Caco-2 (cell line): ENCODE data around the gene FAM114A1. TPM values are rescaled to one million over a fixed set of nuclear protein-coding genes. Genes with fewer than 3 reads are reported as not detected.

ENCODE experiments used
- BruUV-seq: library from RNA; stranded (reverse); fragments of 400-500 nt; replicated peaks from 2 replicates; lab custom pipeline; 2021; lab: Mats Ljungman, UMichigan
- CTCF ChIA-PET: fragments of 300-600 bp; sonication (Branson Sonifier 250); formaldehyde crosslinking; loops from one replicate; lab custom pipeline; 2022; ENCODE audit warnings: antibody characterized with exemption; lab: Charles Lee
- POLR2A ChIA-PET: fragments of 300-600 bp; sonication (Branson Sonifier 250); formaldehyde crosslinking; loops from one replicate; lab custom pipeline; 2022; ENCODE audit warnings: antibody characterized with exemption; lab: Charles Lee
- DNase-seq, 2 experiments: peaks; one replicate each; pipeline versions ENCODE4 v3.0.0 to v3.0.0-alpha.2; 2020 to 2022
- H3K27me3 ChIP-seq: replicated peaks from 2 replicates; pipeline ENCODE4 v1.6.0; 2011; ENCODE audit warnings: low read length; ENCODE audit not compliant: control insufficient read depth, insufficient read depth
- H3K36me3 ChIP-seq: 2 replicates; pipeline ENCODE4 v1.5.1; 2011; ENCODE audit warnings: low read length; ENCODE audit not compliant: control insufficient read depth, insufficient read depth
- H3K4me1 ChIP-seq: fragments of 250-450 bp; sonication (Bioruptor Pico); 2 replicates; pipeline ENCODE4 v1.5.1; 2020; ENCODE audit warnings: mild to moderate bottlenecking
- H3K4me3 ChIP-seq: 2 replicates; pipeline ENCODE4 v1.5.1; 2011; ENCODE audit warnings: low read depth, mild to moderate bottlenecking, control low read depth, low read length
- H3K9me3 ChIP-seq: fragments of 250-450 bp; sonication (Bioruptor Pico); 2 replicates; pipeline ENCODE4 v1.5.1; 2020; ENCODE audit warnings: mild to moderate bottlenecking, moderate library complexity
- H3K27ac Mint-ChIP-seq: one replicate; pipeline ENCODE4 v1.8.0; 2022; ENCODE audit warnings: mixed read lengths; ENCODE audit not compliant: unreplicated experiment
- H3K27me3 Mint-ChIP-seq: one replicate; pipeline ENCODE4 v1.8.0; 2022; ENCODE audit warnings: mixed read lengths; ENCODE audit not compliant: insufficient read depth, unreplicated experiment
- H3K36me3 Mint-ChIP-seq: one replicate; pipeline ENCODE4 v1.8.0; 2022; ENCODE audit warnings: mild to moderate bottlenecking, mixed read lengths; ENCODE audit not compliant: insufficient read depth, unreplicated experiment
- H3K4me1 Mint-ChIP-seq: one replicate; pipeline ENCODE4 v1.8.0; 2022; ENCODE audit warnings: low read depth, mixed read lengths; ENCODE audit not compliant: unreplicated experiment
- H3K4me3 Mint-ChIP-seq: one replicate; pipeline ENCODE4 v1.8.0; 2022; ENCODE audit warnings: mild to moderate bottlenecking, moderate library complexity, mixed read lengths; ENCODE audit not compliant: unreplicated experiment
- H3K9me3 Mint-ChIP-seq: one replicate; pipeline ENCODE4 v1.8.0; 2022; ENCODE audit warnings: mixed read lengths; ENCODE audit not compliant: unreplicated experiment
- CTCF ChIP-seq, 2 experiments: fragments of 200-600 bp in 1 of 2; IDR thresholded peaks; 1 replicate in 1 of 2; 2 replicates in 1 of 2; pipeline versions ENCODE4 v1.5.1 to v1.8.0; 2011 to 2022; ENCODE audit warnings: antibody characterized with exemption in 1 of 2, control low read depth in 1 of 2, inconsistent platforms in 1 of 2, low read depth in 1 of 2, low read length in 1 of 2, mild to moderate bottlenecking in 1 of 2, moderate library complexity in 1 of 2; ENCODE audit not compliant: insufficient read depth in 1 of 2, severe bottlenecking in 1 of 2, unreplicated experiment in 1 of 2
- intact Hi-C: fragments of 100-400 bp; cut with micrococcal nuclease; formaldehyde crosslinking; loops from one replicate; pipeline ENCODE4 v1.10.0; 2022; ENCODE audit not compliant: unreplicated experiment
- total RNA-seq: library from RNA; stranded (reverse); gene quantifications from 2 replicates; pipeline ENCODE4 v1.2.3, GENCODE V29; 2022

Gene FAM114A1
- total RNA-seq, 1 experiment from 2014 or later, result 20.8 TPM

GRCh38 chr4:38943343-38943742, 75.7 kb downstream of the FAM114A1 start:
- no peak for TF ChIP-seq CTCF (IDR thresholded peaks at IDR 0.05; ENCODE audit: insufficient read depth in 1 of 2, low read depth in 1 of 2, low read length in 1 of 2, severe bottlenecking in 1 of 2, unreplicated experiment in 1 of 2)
- H3K4me3 Mint-ChIP-seq, result no peak overlapping the region
- Histone ChIP-seq H3K27me3 (no peaks in the 10 kb centered on the region), H3K4me3 (no peak overlapping the region), H3K9me3 (no peaks in the 10 kb centered on the region), H3K4me1 (no peaks in the 10 kb centered on the region), H3K36me3 (no peaks in the 10 kb centered on the region; the same call in 1 of the 2 replicates)
- no peaks in the 10 kb centered on the region for H3K9me3 Mint-ChIP-seq
- DNase-seq, result no peak
- intact Hi-C loops, result no loop called here
- ChIA-PET POLR2A (no interaction called here), CTCF (no interaction called here)
- H3K36me3 Mint-ChIP-seq, result no peaks in the 10 kb centered on the region
- no peaks in the 10 kb centered on the region for H3K27me3 Mint-ChIP-seq
- H3K27ac Mint-ChIP-seq, result no peak overlapping the region
- no peaks in the 10 kb centered on the region for H3K4me1 Mint-ChIP-seq
- no TSS peak for BruUV-seq

- Histone ChIP-seq H3K4me1 (no peaks in the 10 kb centered on the region), H3K27me3 (no peaks in the 10 kb centered on the region), H3K9me3 (no peaks in the 10 kb centered on the region), H3K36me3 (no peaks in the 10 kb centered on the region), H3K4me3 (no peak overlapping the region)
- Mint-ChIP-seq H3K36me3 (no peaks in the 10 kb centered on the region), H3K27me3 (no peaks in the 10 kb centered on the region), H3K27ac (no peak overlapping the region), H3K9me3 (no peaks in the 10 kb centered on the region), H3K4me1 (no peaks in the 10 kb centered on the region), H3K4me3 (no peak overlapping the region)
- BruUV-seq, result no TSS peak
- intact Hi-C loops, result no loop called here
- POLR2A ChIA-PET, result no interaction called here
- DNase-seq, result no peak
- no peak for TF ChIP-seq CTCF (IDR thresholded peaks at IDR 0.05; ENCODE audit: insufficient read depth in 1 of 2, low read depth in 1 of 2, low read length in 1 of 2, severe bottlenecking in 1 of 2, unreplicated experiment in 1 of 2)
- CTCF ChIA-PET, result no interaction called here
Measured at GRCh38 chr4:38944440-38944839, 76.8 kb downstream of the FAM114A1 start.

- Mint-ChIP-seq H3K4me1 (peaks cover 10% of the 10 kb centered on the region), H3K27ac (no peak overlapping the region), H3K36me3 (no peaks in the 10 kb centered on the region), H3K4me3 (no peak overlapping the region), H3K9me3 (no peaks in the 10 kb centered on the region), H3K27me3 (no peaks in the 10 kb centered on the region)
- Histone ChIP-seq H3K36me3 (no peaks in the 10 kb centered on the region), H3K27me3 (no peaks in the 10 kb centered on the region), H3K9me3 (no peaks in the 10 kb centered on the region), H3K4me1 (no peaks in the 10 kb centered on the region), H3K4me3 (no peak overlapping the region)
- TF ChIP-seq CTCF (IDR thresholded peaks at IDR 0.05; ENCODE audit: insufficient read depth in 1 of 2, low read depth in 1 of 2, low read length in 1 of 2, severe bottlenecking in 1 of 2, unreplicated experiment in 1 of 2), result no peak
- CTCF ChIA-PET, result no interaction called here
- no peak for DNase-seq
- POLR2A ChIA-PET, result no interaction called here
- intact Hi-C loops, result no loop called here
- BruUV-seq, result no TSS peak
Measured at GRCh38 chr4:38946919-38947318, 79.3 kb downstream of the FAM114A1 start.
